DOHH2 (cell line): ENCODE results near the gene ZSWIM5.
"Not testable (repeated sequence)": the region's sequence is repeated elsewhere in the genome, so short reads cannot be mapped to it uniquely, and the experiment has no call there.

Experiments
- EZH2phosphoT487 ChIP-seq: fragments of 200-600 bp; sonication (generic); IDR thresholded peaks from 2 replicates; pipeline ENCODE4 v1.6.1; 2017; ENCODE audit warnings: borderline replicate concordance, mild to moderate bottlenecking, antibody characterized with exemption, low read length, moderate library complexity, mixed read lengths
- TF ChIP-seq, protein P1 (sequence below): fragments of 200-600 bp; sonication (generic); IDR thresholded peaks from one replicate; pipeline ENCODE4 v1.5.1; 2014; ENCODE audit warnings: antibody characterized with exemption, mild to moderate bottlenecking, low read depth, low read length; ENCODE audit not compliant: poor library complexity, severe bottlenecking

DNA sequence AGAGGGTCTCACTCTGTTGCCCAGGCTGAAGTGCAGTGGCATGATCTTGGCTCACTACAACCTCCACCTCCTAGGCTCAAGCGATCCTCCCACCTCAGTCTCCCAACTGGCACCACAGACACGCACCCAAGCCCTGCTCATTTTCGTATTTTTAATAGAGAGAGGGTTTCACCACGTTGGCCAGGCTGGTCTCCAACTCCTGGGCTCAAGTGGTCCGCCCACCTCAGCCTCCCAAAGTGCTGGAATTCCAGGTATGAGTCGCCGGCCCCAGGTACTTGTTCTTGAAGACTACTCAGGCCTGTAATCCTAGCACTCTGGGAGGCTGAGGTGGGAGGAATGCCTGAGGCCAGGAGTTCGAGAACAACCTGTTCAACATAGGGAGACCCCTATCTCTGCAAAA lies 204.8 kb downstream of the ZSWIM5 start:
- TF ChIP-seq, protein P1, sequence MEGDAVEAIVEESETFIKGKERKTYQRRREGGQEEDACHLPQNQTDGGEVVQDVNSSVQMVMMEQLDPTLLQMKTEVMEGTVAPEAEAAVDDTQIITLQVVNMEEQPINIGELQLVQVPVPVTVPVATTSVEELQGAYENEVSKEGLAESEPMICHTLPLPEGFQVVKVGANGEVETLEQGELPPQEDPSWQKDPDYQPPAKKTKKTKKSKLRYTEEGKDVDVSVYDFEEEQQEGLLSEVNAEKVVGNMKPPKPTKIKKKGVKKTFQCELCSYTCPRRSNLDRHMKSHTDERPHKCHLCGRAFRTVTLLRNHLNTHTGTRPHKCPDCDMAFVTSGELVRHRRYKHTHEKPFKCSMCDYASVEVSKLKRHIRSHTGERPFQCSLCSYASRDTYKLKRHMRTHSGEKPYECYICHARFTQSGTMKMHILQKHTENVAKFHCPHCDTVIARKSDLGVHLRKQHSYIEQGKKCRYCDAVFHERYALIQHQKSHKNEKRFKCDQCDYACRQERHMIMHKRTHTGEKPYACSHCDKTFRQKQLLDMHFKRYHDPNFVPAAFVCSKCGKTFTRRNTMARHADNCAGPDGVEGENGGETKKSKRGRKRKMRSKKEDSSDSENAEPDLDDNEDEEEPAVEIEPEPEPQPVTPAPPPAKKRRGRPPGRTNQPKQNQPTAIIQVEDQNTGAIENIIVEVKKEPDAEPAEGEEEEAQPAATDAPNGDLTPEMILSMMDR = not testable (repeated sequence)
- not testable (repeated sequence) for TF ChIP-seq EZH2phosphoT487
